Parathyroid adenoma (tissue), 2 donors: ENCODE results near the gene CTNNA1.
"Not testable (repeated sequence)": the region's sequence is repeated elsewhere in the genome, so short reads cannot be mapped to it uniquely, and the experiment has no call there.

Experiments
- H2AFZ ChIP-seq: fragments of 300-600 bp; sonication (generic); one replicate; pipeline ENCODE4 v1.7.0; 2017; ENCODE audit warnings: antibody characterized with exemption, mild to moderate bottlenecking
- H3K27ac ChIP-seq: fragments of 300-600 bp; sonication (generic); one replicate; pipeline ENCODE4 v1.7.0; 2017
- H3K27me3 ChIP-seq: fragments of 300-600 bp; sonication (generic); one replicate; pipeline ENCODE4 v1.7.0; 2017; ENCODE audit warnings: low read length; ENCODE audit not compliant: control insufficient read depth, insufficient read depth
- H3K36me3 ChIP-seq: fragments of 300-600 bp; sonication (generic); one replicate; pipeline ENCODE4 v1.7.0; 2017; ENCODE audit warnings: low read length; ENCODE audit not compliant: control insufficient read depth, insufficient read depth
- H3K4me1 ChIP-seq: fragments of 300-600 bp; sonication (generic); one replicate; pipeline ENCODE4 v1.7.0; 2017; ENCODE audit warnings: control low read depth
- H3K4me2 ChIP-seq: fragments of 300-600 bp; sonication (generic); one replicate; pipeline ENCODE4 v1.7.0; 2017; ENCODE audit warnings: low read length
- H3K4me3 ChIP-seq: fragments of 300-600 bp; sonication (generic); one replicate; pipeline ENCODE4 v1.7.0; 2017; ENCODE audit warnings: low read depth, low read length
- H3K79me2 ChIP-seq: fragments of 300-600 bp; sonication (generic); one replicate; pipeline ENCODE4 v1.7.0; 2017; ENCODE audit warnings: control low read depth
- H3K9ac ChIP-seq: fragments of 300-600 bp; sonication (generic); one replicate; pipeline ENCODE4 v1.7.0; 2017; ENCODE audit warnings: mild to moderate bottlenecking
- H3K9me3 ChIP-seq: fragments of 300-600 bp; sonication (generic); one replicate; pipeline ENCODE4 v1.7.0; 2017; ENCODE audit warnings: low read length; ENCODE audit not compliant: control insufficient read depth
- CTCF ChIP-seq: fragments of 300-600 bp; sonication (generic); IDR thresholded peaks from one replicate; pipeline ENCODE4 v1.7.0; 2017; ENCODE audit warnings: antibody characterized with exemption, mild to moderate bottlenecking
- donor health status: primary hyperparathyroidism.

The CTNNA1 gene

DNA sequence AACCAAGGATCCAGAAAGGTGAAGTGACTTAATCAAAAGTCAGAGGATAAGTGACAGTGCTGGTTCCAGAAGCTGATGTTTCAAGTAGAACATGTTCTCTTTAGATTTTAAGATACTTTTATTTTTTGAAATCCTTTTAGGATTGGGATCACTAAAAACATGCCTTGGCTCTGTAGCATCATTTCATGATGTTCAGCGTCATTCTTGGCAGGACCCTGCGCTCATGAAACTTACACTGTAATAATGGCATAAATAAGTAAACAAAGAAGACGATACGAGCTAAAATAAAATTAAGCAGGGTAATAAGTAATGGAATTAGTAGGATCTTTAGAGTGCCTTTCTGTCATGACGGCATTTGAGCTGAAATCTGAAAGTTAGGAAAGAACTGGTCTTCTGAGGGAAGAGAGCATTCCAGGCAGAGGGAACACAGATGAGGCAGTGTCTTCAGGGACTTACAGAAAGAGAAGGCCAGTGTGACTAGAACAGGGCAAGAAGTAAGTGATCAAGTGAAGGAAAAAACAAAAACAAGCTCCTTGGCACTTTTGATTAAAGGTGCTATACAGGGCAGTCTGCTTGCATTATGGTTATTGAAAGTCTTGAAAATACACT lies 19.9 kb downstream of the CTNNA1 start:
- no peak overlapping the region for H3K9ac ChIP-seq
- no peak overlapping the region for H2AFZ ChIP-seq
- no peaks in the 10 kb centered on the region for H3K27me3 ChIP-seq
- H3K27ac ChIP-seq: no peak overlapping the region
- H3K9me3 ChIP-seq: no peaks in the 10 kb centered on the region
- H3K79me2 ChIP-seq: peaks cover 29% of the 10 kb centered on the region
- no peaks in the 10 kb centered on the region for H3K36me3 ChIP-seq
- no peak overlapping the region for H3K4me3 ChIP-seq
- H3K4me1 ChIP-seq: peaks cover 5% of the 10 kb centered on the region
- no peak overlapping the region for H3K4me2 ChIP-seq
- no peak for TF ChIP-seq CTCF

DNA sequence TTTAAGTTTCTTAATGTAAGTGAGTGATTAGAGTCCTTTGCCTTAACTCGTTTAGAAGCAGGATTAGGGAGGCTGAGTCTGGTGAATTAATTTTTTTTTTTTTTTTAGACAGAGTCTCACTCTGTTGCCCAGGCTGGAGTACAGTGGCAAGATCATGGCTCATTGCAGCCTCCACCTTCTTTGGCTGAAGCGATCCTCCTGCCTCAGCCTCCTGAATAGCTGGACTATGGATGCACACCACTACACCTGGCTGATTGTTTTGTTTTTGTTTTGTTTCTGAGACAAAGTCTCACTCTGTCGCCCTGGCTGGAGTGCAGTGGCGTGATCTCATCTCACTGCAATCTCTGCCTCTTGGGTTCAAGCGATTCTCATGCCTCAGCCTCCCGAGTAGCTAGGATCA lies 20.4 kb downstream of the CTNNA1 start:
- not testable (repeated sequence) for H3K27ac ChIP-seq, H2AFZ ChIP-seq, H3K27me3 ChIP-seq, H3K4me2 ChIP-seq, H3K36me3 ChIP-seq, H3K4me1 ChIP-seq, H3K9ac ChIP-seq, H3K9me3 ChIP-seq, H3K4me3 ChIP-seq
- peaks cover 34% of the 10 kb centered on the region for H3K79me2 ChIP-seq

DNA sequence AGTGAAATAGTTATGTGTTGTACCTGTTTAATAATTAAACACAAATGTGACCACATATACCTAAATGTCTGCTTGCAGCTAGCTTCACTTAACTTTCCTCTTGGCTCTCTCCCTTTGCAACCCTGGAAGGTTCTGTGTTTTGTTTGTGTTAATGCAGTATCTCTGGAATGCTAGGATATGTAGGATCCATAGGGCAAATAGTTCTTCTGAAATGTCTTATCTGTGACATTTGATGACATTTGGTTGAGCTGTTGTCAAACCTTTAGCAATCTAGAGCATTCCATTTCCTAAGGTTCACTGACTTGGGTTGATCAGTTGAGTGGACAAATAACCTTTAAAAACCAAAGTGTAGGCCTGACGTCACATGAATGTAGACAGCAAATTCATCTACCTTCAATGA lies 21.8 kb downstream of the CTNNA1 start:
- H3K9ac ChIP-seq: no peak overlapping the region
- no peak overlapping the region for H3K27ac ChIP-seq
- H2AFZ ChIP-seq: no peak overlapping the region
- no peak for TF ChIP-seq CTCF
- H3K27me3 ChIP-seq: no peaks in the 10 kb centered on the region
- no peaks in the 10 kb centered on the region for H3K9me3 ChIP-seq
- H3K4me2 ChIP-seq: no peak overlapping the region
- peaks cover 37% of the 10 kb centered on the region for H3K79me2 ChIP-seq
- H3K4me1 ChIP-seq: peaks cover 5% of the 10 kb centered on the region
- no peaks in the 10 kb centered on the region for H3K36me3 ChIP-seq
- no peak overlapping the region for H3K4me3 ChIP-seq

DNA sequence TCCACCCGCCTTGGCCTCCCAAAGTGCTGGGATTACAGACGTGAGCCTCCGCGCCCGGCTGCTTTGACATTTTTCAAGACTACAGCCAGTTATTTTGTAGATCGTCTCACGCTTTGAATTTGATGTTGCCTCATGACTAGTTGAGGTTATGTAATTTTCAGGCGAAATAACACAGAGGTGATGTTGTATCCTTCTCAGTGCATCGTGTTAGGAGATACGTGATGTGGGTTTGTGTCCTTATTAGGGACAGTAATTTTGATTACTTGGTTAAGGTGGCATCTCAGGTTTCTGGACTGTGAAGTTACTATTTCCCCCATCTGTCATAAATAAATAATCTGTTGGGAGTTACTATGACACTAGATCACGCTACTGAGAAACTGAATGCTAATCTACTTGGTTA lies 25.0 kb downstream of the CTNNA1 start:
- Histone ChIP-seq H3K79me2 (peaks cover 24% of the 10 kb centered on the region), H3K4me1 (peaks cover under 1% of the 10 kb centered on the region), H3K27me3 (no peaks in the 10 kb centered on the region)

GRCh38 chr5:138783976-138784375 lies 30.8 kb downstream of the CTNNA1 start:
- Histone ChIP-seq H3K4me1 (peaks cover 3% of the 10 kb centered on the region), H3K36me3 (no peaks in the 10 kb centered on the region), H3K9ac (no peak overlapping the region)

More for the DNA sequence above, 25.0 kb downstream of the CTNNA1 start:
- Histone ChIP-seq H3K36me3 (no peaks in the 10 kb centered on the region), H2AFZ (no peak overlapping the region), H3K9me3 (no peaks in the 10 kb centered on the region), H3K27ac (no peak overlapping the region), H3K4me3 (no peak overlapping the region), H3K4me2 (no peak overlapping the region), H3K9ac (no peak overlapping the region)
- no peak for TF ChIP-seq CTCF

More at GRCh38 chr5:138783976-138784375, 30.8 kb downstream of the CTNNA1 start:
- Histone ChIP-seq H3K27ac (no peak overlapping the region), H3K4me2 (no peak overlapping the region), H2AFZ (no peak overlapping the region), H3K9me3 (no peaks in the 10 kb centered on the region), H3K79me2 (peaks cover 5% of the 10 kb centered on the region), H3K4me3 (no peak overlapping the region), H3K27me3 (no peaks in the 10 kb centered on the region)
- TF ChIP-seq CTCF: no peak
